ENCODE data around the gene ZDHHC13.

GRCh38 chr11:19168090-19168489 lies 51.1 kb downstream of the ZDHHC13 start:
- TF ChIP-seq TAF1 (IDR thresholded peaks at IDR 0.05; ENCODE audit: low read depth, low read length) (no peak), POLR2AphosphoS5 (IDR thresholded peaks at IDR 0.05; ENCODE audit: low read depth, low read length) (no peak), POLR2A (IDR thresholded peaks at IDR 0.05; ENCODE audit: low read depth, low read length) (no peak)
